ENCODE measurements around the gene ZNF548.
A peak's percentile ranks its signal among the peaks of the same experiment; 100 is the strongest.
"Not testable (repeated sequence)": the region's sequence is repeated elsewhere in the genome, so short reads cannot be mapped to it uniquely, and the experiment has no call there.

The ZNF548 gene

GRCh38 chr19:57389730-57390598 lies at the start of gene ZNF548:
TSS of gene ZNF548 (plus strand) at chr19:57389854. CDS start at chr19:57390100, 246 bp downstream.
- DNase-seq (ENCODE audit: low spot score), result peak; percentile 96

GRCh38 chr19:57342582-57342981 lies 47.1 kb upstream of the ZNF548 start:
- no peak for DNase-seq (ENCODE audit: low spot score)

DNA sequence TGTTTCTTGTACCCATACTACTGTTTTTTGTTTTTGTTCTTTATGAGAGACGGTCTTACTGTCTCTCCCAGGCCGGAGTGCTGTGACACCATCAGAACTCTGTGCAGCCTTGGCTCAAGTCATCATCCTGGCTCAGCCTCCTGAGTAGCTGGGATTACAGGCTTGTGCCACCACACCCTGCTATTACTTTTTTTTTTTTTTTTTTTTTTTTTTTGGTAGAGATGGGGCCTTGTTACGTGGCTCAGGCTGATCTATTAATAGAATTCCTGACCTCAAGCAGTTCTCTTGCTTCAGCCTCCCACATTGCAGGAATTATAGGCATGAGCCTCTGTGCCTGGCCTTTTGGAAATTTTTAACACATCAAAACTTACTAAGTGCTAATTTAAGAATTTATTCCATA lies 41.5 kb upstream of the ZNF548 start:
- DNase-seq (ENCODE audit: low spot score), result no peak

GRCh38 chr19:57350877-57351805 lies 38.5 kb upstream of the ZNF548 start, which contains the start of gene ZNF304:
TSS of gene ZNF304 (plus strand) at chr19:57351271. CDS start at chr19:57351665, 394 bp downstream.
- DNase-seq (ENCODE audit: low spot score), result peak; percentile 84

DNA sequence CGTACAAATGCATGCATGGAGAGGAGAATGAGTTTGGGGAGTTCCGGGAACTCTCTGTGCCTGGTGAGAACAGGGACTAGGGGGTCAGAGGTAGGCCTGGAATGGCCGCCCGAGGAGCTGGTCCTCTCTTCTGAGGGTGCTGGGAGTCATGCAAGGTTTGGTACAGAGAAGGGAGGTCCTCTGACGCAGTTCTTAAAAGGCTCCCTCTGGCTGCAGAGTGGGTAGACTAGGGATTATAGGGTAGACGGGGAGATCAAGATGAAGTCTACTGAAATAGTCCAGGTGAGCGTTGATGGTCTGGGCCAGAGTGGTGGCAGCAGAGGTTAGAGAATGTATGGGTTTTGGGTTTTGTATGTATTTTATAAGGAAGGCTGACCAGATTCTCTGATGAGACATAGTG lies 37.8 kb upstream of the ZNF548 start:
- no peak for DNase-seq (ENCODE audit: low spot score)

DNA sequence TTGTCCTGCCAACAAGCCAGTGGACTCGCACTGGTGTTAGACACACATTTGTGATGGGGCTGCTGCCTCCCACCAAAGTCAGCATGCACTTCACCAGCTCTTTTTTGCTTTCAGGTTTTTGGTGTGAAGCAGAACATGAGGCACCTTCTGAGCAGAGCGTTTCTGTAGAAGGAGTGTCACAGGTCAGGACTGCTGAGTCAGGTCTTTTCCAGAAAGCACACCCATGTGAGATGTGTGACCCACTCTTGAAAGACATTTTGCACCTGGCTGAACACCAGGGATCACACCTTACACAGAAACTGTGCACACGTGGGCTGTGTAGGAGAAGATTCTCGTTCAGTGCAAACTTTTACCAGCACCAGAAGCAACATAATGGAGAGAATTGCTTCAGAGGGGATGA lies 33.7 kb upstream of the ZNF548 start:
- DNase-seq (ENCODE audit: low spot score), result no peak

DNA sequence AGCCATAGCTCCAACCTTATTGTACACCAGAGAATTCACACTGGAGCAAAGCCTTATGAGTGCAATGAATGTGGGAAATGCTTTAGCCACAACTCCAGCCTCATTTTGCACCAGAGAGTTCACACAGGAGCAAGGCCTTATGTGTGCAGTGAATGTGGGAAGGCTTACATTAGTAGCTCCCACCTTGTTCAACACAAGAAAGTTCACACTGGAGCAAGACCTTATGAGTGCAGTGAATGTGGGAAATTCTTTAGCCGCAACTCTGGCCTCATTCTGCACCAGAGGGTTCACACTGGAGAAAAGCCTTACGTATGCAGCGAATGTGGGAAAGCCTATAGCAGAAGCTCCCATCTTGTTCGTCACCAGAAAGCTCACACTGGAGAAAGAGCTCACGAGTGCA lies 32.2 kb upstream of the ZNF548 start:
- no peak for DNase-seq (ENCODE audit: low spot score)

DNA sequence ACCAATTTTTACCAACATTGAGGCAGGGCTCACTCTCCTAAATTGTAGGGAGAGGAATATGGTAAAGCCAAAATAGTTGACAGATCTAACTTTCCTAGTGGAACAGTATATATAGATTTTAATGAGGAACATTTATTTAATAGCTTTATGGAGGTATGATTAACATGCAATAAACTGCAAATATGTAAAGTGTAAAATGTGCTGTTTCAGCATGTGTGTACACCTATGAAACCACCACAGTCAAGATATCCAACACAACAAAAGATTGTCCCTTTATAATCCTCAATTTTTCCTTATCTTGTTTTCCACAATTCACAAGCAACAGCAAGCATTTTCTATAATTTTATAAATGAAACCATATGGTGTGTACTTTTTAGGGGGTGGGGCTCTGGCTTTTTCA lies 30.4 kb upstream of the ZNF548 start:
- no peak for DNase-seq (ENCODE audit: low spot score)

DNA sequence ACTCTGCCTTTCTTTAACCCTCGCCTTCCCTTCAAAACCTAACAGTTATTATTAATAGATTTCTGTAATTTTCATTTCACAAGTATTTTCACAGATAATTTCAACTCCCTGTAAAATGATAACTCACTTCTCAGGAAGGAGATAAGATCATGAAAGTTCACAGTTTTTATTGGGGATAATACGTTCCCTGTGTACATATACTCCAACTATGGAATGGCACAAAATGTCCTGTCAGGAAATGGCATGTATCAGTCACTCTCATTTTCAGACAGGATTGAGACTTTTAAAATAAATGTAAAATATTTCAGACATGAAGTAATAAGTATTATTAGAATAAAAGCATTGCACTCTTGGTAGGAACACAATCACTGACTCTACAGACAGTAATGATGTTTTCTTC lies 27.2 kb upstream of the ZNF548 start:
- DNase-seq (ENCODE audit: low spot score), result no peak

GRCh38 chr19:57362997-57363687 lies 26.5 kb upstream of the ZNF548 start, which contains the start of the genes TRAPPC2B and ZNF547:
TSS of gene TRAPPC2B (plus strand) at chr19:57363551. CDS start at chr19:57364834, 1,283 bp downstream.
TSS of gene ZNF547 (plus strand) at chr19:57363551. CDS start at chr19:57368556, 5,005 bp downstream.
- peak; percentile 98 for DNase-seq (ENCODE audit: low spot score)

DNA sequence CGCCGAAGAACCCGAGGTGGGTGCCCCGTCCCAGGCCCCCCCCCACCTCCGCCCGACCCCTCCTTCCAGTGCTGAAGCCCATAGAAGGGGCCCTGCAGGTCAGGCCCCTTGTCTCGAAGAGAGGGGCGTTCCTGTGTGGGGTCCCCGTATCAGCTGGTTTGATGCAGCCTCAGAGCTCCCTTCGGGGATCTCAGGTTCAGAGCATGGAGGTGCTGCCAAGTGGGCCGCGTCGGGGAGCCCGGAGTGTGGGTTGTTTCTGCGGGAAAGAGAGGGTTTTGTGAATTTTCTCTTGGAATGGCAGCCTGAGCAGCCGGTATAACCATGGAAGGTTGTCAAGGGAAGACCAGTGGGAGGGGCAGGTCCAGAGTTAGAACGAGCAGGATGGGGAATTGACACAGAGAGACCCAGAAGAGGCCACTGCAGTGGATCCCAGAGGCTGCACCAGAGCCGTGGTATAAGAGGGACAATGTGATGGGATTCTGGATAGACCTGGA lies 25.9 kb upstream of the ZNF548 start:
- DNase-seq (ENCODE audit: low spot score), result no peak

- no peak for DNase-seq (ENCODE audit: low spot score)
Observed at GRCh38 chr19:57366776-57367175, 22.9 kb upstream of the ZNF548 start.

DNA sequence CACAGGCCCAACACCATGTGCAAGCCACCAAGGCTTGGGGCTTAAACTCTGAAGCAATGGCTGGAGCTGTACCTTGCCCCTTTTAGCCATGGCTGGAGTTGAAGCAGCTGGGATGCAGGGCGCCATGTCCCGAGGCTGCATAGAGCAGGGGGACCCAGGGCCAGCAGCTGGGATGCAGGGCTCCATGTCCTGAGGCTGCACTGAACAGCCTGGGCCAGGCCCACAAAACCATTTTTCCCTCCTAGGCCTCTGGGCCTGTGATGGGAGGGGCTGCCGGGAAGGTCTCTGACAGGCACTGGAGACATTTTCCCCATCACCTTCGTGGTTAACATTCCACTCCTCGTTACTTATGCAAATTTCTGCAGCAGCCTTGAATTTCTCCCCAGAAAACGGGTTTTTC lies 15.5 kb upstream of the ZNF548 start:
- DNase-seq (ENCODE audit: low spot score), result no peak

GRCh38 chr19:57374647-57375046 lies 15.0 kb upstream of the ZNF548 start:
- DNase-seq (ENCODE audit: low spot score), result not testable (repeated sequence)

DNA sequence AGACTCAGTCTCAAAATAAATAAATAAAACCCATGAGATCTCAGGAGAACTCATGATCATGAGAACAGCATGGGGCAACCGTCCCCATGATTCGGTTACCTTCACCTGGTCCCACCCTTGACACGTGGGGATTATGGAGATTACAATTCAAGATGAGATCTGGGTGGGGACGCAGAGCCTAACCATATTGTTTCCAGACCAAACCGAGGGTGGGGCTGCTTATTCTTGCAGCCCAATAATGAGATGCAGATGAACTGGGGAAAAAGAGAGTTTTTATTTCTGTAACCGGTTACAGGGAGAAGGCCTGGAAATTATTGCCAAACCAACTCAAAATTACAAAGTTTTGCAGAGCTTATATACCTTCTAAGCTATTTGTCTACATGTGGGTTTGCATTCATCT lies 13.5 kb upstream of the ZNF548 start:
- DNase-seq (ENCODE audit: low spot score), result no peak

- no peak for DNase-seq (ENCODE audit: low spot score)
Observed at GRCh38 chr19:57377498-57378146, 12.0 kb upstream of the ZNF548 start.

GRCh38 chr19:57380923-57381322 lies 8.7 kb upstream of the ZNF548 start:
- no peak for DNase-seq (ENCODE audit: low spot score)

DNA sequence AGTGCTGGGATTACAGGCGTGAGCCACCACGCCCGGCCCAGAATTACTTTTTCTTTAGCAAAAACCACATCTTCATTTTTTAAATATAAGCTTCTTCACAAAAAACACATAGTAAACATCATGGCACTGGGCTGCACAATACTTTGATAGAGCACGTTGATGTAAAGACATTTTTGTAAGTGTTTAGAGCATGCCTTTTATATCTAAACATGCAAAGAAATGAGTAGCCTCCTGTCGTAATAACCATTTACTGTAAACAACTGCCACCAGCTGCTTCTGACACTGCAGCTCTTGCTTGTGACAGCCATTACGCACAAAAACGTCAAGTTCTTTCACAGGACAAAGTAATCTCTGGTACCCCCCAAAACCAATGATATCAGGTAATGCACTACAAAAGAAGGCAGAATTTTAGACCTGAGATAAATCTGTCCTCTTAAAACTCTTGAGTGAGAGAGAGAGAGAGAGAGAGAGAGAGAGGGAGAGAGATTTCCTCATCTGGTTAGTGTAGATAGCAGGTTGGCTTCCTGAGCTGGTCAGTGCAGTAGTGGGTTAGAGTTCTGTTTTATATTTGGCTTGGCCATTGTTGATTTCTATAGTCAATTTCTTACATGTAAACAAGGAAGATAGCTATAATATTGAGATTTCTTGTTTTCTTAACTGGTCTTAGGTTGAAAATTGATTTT lies 6.7 kb upstream of the ZNF548 start:
- no peak for DNase-seq (ENCODE audit: low spot score)

GRCh38 chr19:57389194-57389729 lies 392 bp upstream of the ZNF548 start:
- no peak for DNase-seq (ENCODE audit: low spot score)

GRCh38 chr19:57395710-57396109 lies 6.1 kb downstream of the ZNF548 start:
- no peak for DNase-seq (ENCODE audit: low spot score)

Measured in CD4-positive, alpha-beta T cell treated with Interleukin-15 for 4 hours (primary cell).